Measurements from ENCODE around the gene ZBTB16. TPM values are rescaled to one million over a fixed set of nuclear protein-coding genes. Genes with fewer than 3 reads are reported as not detected.

Gene ZBTB16
- total RNA-seq, 1 donor = under 0.01 TPM

GRCh38 chr11:114015117-114015516, 44.4 kb upstream of the ZBTB16 start:
- Histone ChIP-seq H3K27me3 (ENCODE audit: insufficient read depth, low read length) (no peaks in the 10 kb centered on the region), H3K27ac (ENCODE audit: low read depth, low read length) (no peak overlapping the region), H3K4me2 (ENCODE audit: insufficient read depth, low read length) (no peak overlapping the region), H2AFZ (ENCODE audit: low read length) (no peak overlapping the region), H3K36me3 (ENCODE audit: insufficient read depth, low read length) (no peaks in the 10 kb centered on the region), H3K4me1 (ENCODE audit: insufficient read depth, low read length) (no peaks in the 10 kb centered on the region), H3K9me3 (ENCODE audit: low read depth, low read length) (no peaks in the 10 kb centered on the region), H3K4me3 (ENCODE audit: insufficient read depth, low read length) (no peak overlapping the region), H3K79me2 (ENCODE audit: insufficient read depth, low read length) (no peaks in the 10 kb centered on the region), H4K20me1 (ENCODE audit: insufficient read depth, low read length) (no peaks in the 10 kb centered on the region)
- DNase-seq (ENCODE audit: insufficient read length, low spot score, missing footprints) = no peak
- no peak for TF ChIP-seq CTCF (IDR thresholded peaks at IDR 0.05; ENCODE audit: extremely low read depth, low read depth, low read length)

GRCh38 chr11:114016986-114017385, 42.5 kb upstream of the ZBTB16 start:
- Histone ChIP-seq H3K4me3 (ENCODE audit: insufficient read depth, low read length) (no peak overlapping the region), H3K27me3 (ENCODE audit: insufficient read depth, low read length) (peaks cover 2% of the 10 kb centered on the region), H3K4me1 (ENCODE audit: insufficient read depth, low read length) (no peaks in the 10 kb centered on the region), H3K79me2 (ENCODE audit: insufficient read depth, low read length) (no peaks in the 10 kb centered on the region), H3K36me3 (ENCODE audit: insufficient read depth, low read length) (no peaks in the 10 kb centered on the region), H3K9me3 (ENCODE audit: low read depth, low read length) (no peaks in the 10 kb centered on the region), H2AFZ (ENCODE audit: low read length) (no peak overlapping the region), H3K27ac (ENCODE audit: low read depth, low read length) (no peak overlapping the region), H4K20me1 (ENCODE audit: insufficient read depth, low read length) (no peaks in the 10 kb centered on the region), H3K4me2 (ENCODE audit: insufficient read depth, low read length) (no peak overlapping the region)
- no peak for DNase-seq (ENCODE audit: insufficient read length, low spot score, missing footprints)
- TF ChIP-seq CTCF (IDR thresholded peaks at IDR 0.05; ENCODE audit: extremely low read depth, low read depth, low read length) = no peak

GRCh38 chr11:114017723-114018122, 41.8 kb upstream of the ZBTB16 start:
- peaks cover 2% of the 10 kb centered on the region for H3K27me3 ChIP-seq (ENCODE audit: insufficient read depth, low read length)
- no peak overlapping the region for H3K27ac ChIP-seq (ENCODE audit: low read depth, low read length)
- no peak overlapping the region for H3K4me3 ChIP-seq (ENCODE audit: insufficient read depth, low read length)
- no peaks in the 10 kb centered on the region for H3K4me1 ChIP-seq (ENCODE audit: insufficient read depth, low read length)
- H3K9me3 ChIP-seq (ENCODE audit: low read depth, low read length) = no peaks in the 10 kb centered on the region
- H2AFZ ChIP-seq (ENCODE audit: low read length) = no peak overlapping the region
- no peaks in the 10 kb centered on the region for H4K20me1 ChIP-seq (ENCODE audit: insufficient read depth, low read length)
- H3K79me2 ChIP-seq (ENCODE audit: insufficient read depth, low read length) = no peaks in the 10 kb centered on the region
- no peak overlapping the region for H3K4me2 ChIP-seq (ENCODE audit: insufficient read depth, low read length)
- DNase-seq (ENCODE audit: insufficient read length, low spot score, missing footprints) = no peak
- no peaks in the 10 kb centered on the region for H3K36me3 ChIP-seq (ENCODE audit: insufficient read depth, low read length)
- no peak for TF ChIP-seq CTCF (IDR thresholded peaks at IDR 0.05; ENCODE audit: extremely low read depth, low read depth, low read length)

- H3K36me3 ChIP-seq (ENCODE audit: insufficient read depth, low read length) = no peaks in the 10 kb centered on the region
- DNase-seq (ENCODE audit: insufficient read length, low spot score, missing footprints) = no peak
Measured at GRCh38 chr11:114019046-114019445, 40.5 kb upstream of the ZBTB16 start.

More at GRCh38 chr11:114019046-114019445, 40.5 kb upstream of the ZBTB16 start:
- H3K9me3 ChIP-seq (ENCODE audit: low read depth, low read length) = no peaks in the 10 kb centered on the region
- H3K27ac ChIP-seq (ENCODE audit: low read depth, low read length) = no peak overlapping the region
- TF ChIP-seq CTCF (IDR thresholded peaks at IDR 0.05; ENCODE audit: extremely low read depth, low read depth, low read length) = no peak
- no peak overlapping the region for H3K4me2 ChIP-seq (ENCODE audit: insufficient read depth, low read length)
- H3K27me3 ChIP-seq (ENCODE audit: insufficient read depth, low read length) = peaks cover 2% of the 10 kb centered on the region
- no peaks in the 10 kb centered on the region for H4K20me1 ChIP-seq (ENCODE audit: insufficient read depth, low read length)
- H3K4me3 ChIP-seq (ENCODE audit: insufficient read depth, low read length) = no peak overlapping the region
- H3K79me2 ChIP-seq (ENCODE audit: insufficient read depth, low read length) = no peaks in the 10 kb centered on the region
- H3K4me1 ChIP-seq (ENCODE audit: insufficient read depth, low read length) = no peaks in the 10 kb centered on the region
- H2AFZ ChIP-seq (ENCODE audit: low read length) = no peak overlapping the region
